GM18868 (cell line): ENCODE results near the gene SORBS2.

Experiments
- ATAC-seq: cut with Tn5 transposase; IDR thresholded peaks from one replicate; pipeline ENCODE4 v1.9.1; 2021; ENCODE audit warnings: mild to moderate bottlenecking, moderate library complexity; ENCODE audit not compliant: unreplicated experiment

SORBS2 gene

DNA sequence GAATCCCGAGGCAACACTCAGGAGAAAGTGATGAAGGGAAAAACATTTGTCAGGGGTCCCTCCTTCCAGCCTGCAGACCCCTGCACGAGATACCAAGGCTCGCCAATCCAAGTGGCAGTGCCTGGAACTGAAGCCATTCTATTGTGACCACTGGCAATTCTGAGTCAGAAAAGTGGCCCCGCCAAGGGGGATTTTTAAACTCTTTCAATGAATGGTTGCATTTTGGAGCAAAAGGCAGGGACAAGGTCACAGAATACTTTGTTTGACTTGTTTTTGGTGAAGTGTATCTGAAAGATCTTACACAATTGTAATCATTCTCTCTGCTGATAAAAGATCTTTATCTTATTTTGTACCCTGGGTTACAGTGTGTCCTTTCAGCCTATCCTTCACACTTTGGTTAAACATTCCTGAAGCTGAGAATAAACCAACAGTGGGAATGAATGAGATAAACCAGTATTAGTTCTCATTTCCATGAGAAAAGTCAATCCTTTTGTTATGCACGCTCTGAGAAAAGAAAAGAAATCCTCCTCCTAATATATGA is 160.8 kb downstream of the SORBS2 start:
- ATAC-seq: no peak

DNA sequence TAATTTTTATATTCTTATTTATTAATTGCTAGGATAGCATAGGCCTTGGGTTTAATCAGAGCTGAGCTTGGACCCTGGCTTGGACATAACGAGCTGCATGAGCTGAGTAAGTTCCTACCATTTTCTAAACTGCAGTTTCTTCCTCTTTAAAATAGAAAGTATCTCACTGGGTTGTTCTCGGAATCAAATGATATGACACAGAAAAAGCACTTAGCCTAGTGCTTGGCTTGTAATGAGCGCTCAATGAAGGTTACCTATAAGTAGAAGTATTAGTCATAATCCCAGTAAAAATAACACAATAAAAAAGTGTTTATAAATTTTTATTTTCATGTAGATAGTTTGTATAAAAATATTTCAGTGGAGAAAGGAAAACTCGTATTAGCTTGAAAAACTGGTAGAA is 163.4 kb downstream of the SORBS2 start:
- no peak for ATAC-seq

DNA sequence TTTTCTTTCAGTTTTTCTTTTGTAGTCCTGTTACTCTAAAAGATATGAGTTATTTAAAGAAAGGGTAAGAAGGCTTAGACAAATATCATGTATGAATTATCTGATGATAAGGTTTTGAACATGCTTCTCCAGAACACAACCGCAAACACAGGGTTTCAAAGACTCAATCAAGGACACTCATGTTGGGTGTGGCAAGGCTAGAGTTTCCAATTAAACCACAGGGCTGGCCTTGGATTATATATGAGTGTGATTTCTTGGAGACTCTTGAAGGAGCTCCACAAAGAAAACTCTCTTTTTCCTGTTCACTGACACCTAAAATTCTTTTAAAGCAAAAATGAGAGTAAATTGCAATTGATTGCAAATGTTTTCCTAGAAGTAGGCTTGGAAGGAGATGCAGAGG is 166.6 kb downstream of the SORBS2 start:
- no peak for ATAC-seq

DNA sequence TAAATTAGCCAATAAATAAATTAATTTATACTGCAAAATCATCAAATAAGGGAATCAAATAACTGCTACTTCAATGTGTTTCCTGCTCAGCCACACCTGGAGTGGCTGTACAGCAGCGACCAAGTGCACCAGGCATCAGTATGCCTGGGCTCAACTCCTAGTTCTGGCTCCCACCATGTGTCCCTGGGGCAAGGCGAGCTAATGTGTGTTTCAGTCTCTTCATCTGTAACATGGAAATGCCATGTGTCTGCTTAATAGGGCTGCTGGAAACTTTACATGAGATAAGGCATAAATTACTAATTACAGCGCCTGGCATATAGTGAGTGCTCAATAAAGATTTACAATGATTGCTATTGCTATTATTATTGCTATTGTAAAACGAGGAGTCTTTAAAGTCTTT is 167.6 kb downstream of the SORBS2 start:
- no peak for ATAC-seq

DNA sequence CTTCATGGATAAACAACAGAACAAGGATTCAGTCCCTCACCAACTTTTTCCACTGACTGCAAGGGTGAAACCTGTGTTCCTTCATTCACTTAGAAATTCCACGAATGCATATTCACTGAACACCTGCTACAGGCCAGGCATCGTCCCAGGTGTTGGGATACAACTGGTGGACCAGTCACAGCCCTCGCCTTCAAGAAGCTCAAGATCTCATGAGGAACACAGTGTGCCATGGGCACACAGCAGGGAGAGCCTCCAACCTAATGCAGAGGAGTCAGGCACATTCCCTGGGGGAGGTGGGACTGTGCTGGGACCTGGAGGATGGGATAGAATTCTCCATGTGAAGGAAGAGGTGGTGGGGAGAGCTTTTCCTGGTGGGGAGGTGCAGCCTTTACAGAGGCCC is 169.1 kb downstream of the SORBS2 start:
- no peak for ATAC-seq

DNA sequence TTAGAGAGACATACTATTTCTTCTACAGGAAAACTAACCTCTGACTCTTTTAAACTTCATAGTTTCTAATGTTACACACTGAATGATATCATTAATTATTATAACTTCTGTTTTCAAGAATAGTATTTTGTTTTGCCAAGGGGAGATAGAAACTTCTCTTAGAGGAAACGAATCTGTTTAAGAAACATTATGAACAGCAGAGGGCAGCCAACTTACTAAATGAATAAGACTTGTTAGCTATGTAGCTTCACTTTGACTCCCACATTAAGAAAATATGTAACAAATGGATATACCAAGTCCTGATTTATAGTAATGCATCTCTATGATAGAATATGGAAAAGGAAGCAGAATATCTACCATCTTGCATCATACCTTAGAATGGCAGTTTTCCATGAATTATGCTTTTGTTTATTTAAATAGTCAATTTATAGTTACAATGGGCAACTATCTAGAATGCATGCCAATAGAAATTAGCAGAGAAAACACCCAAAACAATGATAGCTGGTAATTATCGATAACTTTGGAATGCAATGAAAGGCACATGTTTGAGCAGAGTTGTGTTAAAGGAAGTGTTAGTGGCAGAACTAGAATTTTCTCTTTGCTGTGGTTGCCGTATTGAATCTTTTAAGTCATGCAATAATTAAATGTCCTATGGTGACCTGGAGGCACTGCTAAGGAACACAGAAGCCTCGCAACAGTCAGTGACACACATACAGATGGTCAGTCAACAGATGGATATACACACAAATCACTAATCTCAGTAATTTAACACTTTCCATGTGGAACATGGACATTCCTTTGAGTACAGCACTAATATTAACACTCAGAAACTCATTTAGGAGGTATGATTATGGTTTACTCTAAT is 171.0 kb downstream of the SORBS2 start:
- ATAC-seq: no peak

DNA sequence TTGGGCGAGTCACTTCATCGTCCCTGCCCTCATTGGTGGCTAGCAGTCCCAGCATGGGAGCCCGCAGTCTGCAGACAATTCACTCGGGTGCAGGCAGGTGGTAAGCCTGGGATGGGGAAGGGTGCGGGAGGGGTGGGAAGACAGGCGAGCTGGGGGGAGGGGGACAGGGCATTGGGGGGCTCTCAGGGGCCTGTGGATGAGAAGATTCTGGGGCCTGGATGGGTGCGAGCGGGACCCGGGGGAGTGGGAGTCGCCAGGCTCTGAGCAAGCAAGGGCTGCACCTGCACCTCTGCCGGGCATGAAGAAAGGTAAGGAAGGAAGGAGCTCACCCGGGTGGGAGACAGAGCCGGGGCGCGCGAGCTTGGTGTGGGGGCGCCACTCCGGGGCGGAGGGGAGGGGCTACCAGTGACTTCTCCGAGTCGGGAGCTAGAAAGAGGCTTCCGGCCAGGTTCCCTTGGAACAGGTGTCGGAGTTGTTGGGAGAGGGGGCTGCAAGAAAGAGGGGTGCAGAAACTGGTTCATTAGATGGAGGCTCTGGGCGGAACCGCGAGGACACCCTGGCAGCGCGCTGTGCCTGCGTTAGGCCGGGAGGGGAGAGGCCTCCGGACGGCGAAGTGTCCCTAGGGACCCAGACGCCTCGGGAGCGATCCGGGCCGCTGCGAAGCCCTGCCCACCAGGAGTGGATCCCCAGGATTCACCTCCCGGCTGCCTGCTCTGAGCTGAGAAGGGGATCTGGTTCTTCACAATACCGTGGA is 173.3 kb downstream of the SORBS2 start:
- ATAC-seq: no peak

DNA sequence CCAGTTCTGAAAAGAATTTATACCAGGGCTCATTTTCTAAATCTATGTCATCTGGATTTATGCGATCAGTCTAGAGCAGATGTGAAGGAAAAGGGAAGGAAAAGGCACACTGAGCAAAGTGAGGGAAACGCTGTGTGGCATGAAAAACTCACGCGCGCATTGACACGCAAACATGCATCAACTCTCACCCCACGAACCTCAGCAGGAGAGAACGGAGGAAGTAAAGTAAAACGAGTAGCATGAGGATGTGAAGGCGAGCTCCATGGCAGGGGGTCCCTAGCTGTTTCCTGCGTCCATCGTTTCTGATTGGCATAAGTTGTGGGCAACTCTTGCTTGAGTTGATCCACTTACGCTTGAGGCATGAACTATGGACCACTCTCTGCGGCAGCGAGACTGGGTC is 173.9 kb downstream of the SORBS2 start:
- ATAC-seq: no peak

DNA sequence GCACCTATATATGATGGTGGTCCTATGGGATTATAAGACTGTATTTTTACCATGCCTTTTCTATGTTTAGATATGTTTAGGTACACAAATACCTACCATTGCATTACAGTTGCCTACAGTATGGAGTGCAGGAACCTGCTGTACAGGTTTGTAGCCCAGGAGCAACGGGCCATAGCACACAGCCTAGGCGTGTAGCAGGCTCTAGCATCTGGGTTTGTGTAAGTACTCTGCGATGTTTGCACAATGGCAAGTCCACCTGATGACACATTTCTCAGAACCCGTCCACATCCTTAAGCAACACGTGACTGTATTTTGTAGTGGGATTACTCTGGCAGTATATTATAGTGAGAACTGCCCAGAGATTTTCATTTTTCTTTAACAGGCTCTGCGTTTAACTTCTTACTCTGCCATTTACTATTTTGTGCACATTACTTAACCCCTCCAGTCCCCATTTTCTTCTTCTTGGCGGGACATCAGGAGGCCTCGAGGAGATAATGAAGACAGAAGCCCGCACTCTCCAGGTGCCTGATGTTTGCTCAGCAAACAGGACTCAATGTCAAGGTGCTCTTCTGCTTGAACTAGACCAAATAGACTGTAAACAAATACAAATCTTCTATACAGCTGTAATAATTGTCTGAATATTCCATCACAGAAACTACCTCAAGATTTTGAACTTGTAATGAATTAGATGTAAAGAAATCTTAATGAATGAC is 174.7 kb downstream of the SORBS2 start:
- ATAC-seq: no peak

DNA sequence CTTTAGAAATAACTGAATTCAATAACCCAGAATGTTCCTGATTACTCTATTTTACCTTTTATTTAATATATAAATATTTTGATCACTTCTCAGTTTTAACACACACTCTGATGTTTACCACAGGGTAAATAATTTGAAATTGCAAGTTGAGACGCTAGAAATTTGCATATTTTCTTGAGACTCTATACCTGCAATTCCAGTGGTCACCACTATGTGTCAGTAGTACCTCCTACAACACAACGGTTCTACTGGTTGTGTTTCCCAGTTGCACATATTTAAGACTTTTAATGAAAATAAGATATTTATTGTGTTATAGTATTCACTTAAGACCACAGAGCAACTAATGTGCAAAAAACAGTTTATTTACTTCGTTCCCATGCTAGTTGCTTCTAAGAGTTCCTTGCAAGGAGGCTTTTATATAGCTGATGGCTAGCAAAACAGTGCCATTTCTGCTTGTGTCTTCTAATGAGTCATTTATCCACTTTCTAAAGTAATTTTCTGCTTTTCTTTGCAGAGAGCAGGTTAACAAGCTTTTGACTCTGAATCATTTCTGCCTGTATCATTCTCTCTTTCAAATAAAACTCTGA is 177.8 kb downstream of the SORBS2 start:
- no peak for ATAC-seq

DNA sequence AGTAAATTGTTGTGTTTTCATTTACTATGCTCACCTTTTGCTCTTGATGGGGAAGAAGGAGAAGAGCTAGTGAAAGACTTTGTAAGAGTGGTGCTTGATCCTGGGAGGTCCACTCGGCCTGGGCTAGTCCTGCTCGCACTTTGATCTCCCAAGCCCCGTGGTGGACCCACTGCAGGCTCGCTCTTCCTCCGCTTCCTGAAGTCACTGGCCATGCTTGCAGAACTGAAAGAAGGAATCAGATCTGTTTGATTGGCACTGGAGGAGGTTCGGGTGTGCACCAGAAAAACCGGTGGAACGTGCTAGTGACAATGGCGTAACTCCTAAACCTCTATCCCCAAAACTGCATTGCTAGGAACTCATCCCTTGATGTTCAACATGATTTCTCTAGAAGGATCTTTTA is 185.2 kb downstream of the SORBS2 start:
- ATAC-seq: no peak

DNA sequence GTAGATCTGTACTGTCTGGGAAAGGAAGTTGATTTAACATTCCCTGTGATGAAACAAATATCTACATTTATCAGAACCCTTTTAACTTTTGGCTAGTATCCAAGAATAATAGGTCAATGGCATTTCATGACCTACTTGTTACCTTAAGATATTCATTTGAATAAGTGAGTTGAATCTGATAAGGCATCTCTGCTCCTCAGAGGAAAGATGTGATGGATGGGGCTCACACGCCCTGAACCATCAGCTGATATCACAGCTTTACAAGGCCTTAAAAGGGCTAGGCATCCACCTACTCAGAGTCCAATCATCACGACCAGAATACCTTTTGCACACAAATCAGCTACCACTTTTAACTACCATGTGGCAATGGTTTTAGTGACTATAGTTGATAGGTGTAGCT is 186.5 kb downstream of the SORBS2 start:
- ATAC-seq: no peak

DNA sequence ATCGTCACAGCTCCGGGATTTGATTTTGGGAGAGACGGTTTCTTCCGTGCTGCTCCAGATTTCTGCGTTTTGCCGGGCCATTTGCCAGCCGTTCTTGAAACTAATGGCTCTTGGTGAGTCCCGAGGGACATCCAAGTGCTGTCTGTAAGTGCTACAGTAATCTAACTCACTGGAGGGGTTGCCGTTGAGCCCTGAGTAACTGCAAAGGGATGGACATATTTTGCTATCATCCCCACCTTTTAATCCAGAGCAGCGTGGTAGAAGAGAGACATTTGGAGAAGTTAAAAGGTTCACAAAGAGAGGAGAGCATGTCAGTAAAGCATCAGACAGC is 187.8 kb downstream of the SORBS2 start:
- no peak for ATAC-seq

DNA sequence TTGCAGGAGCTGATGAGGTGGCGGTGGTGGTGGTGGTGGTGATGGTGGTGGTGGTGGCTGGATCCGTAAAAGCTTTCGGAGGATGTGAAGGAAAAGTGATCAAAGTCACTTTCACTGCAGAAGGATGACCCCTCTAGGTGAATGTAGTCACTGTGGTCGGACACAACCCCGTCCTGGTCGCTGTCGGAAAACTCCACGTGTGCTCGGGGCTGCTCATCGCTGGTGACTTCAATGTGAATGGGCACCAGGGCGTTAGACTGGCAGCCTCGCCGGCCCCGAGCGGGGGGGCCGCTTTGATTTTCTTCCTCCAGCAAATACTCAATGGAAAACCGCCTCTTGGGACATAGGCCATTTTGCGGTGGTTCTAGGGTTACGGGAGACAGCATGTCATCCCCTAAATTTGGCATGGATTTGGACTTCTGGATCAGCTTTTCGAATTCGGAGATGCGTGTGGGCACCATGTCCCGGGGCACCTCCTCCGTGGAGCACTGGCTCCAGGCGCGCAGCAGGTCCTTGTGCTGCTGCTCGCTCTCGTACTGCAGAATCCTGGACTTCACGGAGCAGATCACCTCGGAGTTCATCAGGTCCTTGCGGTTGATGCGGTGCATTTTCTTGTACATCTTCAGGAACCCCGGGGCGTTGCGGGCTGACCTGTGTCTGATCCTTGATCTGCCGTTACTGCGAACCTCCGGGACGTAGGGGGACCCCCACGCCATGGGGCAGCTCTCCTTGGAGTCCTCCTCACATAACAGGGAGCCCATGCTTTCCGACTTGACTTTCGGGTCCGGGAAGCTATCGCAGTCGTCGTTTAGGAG is 188.3 kb downstream of the SORBS2 start:
- no peak for ATAC-seq

DNA sequence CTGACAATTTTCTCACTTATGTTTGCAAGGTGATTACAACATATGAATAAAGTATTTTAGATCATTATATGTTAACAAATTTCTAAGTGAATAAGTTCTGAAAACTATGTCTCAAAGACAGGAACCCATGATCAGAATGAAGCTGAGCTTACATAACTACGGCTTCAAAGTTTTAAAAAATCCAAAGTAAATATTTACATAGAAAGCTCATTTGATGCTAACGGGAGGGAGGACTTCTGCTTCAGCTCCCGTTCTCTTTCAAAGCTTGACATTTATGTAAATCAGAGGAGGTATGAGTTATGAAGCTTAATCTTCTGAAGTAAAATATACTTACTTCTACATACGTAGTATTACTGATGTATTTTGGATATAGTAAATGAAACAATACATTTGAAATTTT is 203.8 kb downstream of the SORBS2 start:
- ATAC-seq: no peak

DNA sequence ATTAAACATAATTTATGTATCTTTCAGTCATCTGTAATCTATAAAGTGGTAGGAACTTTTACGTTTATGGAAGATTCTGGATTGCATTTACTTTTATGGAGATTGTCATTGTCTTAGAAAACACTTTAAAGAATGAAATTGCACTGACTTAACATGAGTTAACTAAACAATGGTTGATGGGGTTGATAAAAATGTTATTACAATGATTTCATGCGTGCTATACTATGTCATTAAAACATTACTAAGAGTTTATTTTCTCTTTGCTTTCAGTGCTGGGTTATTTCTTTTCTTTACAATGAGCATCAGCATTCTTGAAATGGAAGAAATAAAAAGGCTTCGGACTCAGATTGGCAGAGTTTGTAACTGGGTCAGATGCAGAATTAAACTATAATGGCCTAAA is 209.6 kb downstream of the SORBS2 start:
- ATAC-seq: no peak

DNA sequence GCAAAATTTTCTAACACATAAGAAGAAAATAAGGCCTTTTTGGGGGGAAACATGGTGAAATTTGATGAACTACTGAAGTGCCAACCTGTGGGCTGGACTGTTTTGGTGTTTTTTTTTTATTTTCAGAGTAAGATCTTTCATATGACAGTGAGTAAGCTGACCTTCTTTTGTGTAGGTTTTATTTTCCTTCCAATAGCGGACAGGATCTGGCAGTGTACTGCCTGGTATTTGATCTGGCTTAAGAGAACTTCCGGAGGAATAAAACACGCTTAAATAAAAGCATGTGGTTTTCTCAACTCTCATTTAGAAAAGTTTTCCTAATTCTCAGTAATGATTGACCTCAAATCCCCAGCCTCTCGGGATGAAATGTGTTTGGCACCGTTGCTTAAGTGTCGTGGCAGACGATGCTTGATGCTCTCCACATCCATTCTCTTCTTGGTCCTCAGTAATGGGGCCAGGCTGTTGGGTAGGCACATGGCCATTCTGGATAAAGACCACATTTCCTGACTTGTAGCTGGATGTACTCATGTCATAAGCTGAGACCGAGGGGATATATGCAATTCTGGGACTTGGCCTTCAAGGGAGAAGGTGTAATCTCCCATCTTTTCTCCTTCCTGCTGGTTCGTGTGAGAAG is 211.1 kb downstream of the SORBS2 start:
- no peak for ATAC-seq

DNA sequence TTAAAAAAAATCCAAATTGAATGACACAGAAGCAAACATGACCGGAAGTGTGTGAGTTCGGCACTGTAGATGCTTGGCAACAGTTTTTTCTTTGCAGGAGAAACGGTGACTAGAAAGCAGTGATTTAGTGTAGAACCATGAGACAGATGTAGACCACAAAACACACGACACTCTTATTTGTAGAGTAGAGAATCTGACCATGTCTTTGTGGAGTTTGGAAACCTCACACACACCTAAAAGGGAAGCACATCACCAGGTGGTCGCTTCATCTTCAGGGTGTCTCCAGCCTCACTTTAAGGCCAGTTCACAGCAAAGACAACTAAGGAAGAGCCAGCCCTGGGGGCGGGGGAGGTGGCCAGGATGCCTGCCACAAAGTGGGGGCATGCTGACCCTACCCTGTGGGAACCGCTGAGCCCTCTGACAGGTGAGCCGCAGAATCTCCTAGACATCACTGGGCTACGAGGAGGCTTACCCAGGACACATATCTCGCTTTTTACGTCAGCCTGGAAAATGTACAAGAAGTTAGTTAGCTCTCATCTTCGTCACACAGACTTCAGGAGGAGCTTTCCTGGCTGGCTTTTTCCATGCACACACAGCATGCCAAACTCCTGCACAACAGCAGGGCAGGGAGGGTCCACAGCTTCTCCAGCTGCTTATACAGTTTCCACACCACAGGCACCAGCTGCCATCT is 212.3 kb downstream of the SORBS2 start:
- ATAC-seq: no peak

DNA sequence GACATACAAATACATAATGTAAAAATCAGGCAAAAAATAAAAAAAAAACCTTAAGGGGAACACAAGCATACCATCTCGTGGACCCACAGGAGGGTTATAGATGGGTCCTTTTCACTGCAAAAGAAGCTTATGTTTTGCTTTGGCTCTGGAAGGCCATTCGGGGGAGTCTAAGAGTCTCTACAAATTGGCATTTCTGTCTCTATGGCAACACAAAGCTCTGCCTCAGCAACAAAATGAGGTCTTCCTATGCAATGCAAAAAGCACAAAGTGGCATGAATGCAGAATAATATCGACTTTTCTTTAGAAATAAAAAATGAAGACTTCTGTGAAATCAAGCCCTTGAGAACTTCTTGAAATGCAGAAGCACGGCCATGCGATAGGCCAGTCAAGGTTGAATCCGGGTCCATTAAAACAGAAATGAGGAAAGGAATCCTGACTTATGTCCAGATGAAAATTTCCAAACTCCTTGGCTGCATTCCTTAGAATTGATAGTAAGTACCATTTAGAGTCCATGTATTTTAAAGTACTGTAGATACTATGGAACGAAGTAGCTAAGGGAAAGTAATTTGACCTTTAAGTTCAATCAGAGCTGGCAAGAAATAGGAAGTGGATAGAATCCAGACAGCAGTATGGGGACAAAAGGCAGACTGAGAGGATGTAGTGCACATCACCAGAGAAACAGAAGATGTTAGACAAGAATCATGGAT is 213.0 kb downstream of the SORBS2 start:
- ATAC-seq: no peak
